K562 (cell line): ENCODE results near the gene PPP1R16B. TPM values are rescaled to one million over a fixed set of nuclear protein-coding genes. Genes with fewer than 3 reads are reported as not detected.

Experiments used
- ATAC-seq: fragments of 200-7000 bp; cut with Tn5 transposase; 3 replicates; pipeline ENCODE4 v1.9.1; 2020; ENCODE audit warnings: moderate library complexity
- BruUV-seq: library from RNA; stranded (reverse); fragments of 400-500 nt; replicated peaks from 2 replicates; lab custom pipeline; 2021; lab: Mats Ljungman, UMichigan
- CTCF ChIA-PET: fragments of 300-600 bp; formaldehyde crosslinking; extraction: SDS; loops from one replicate; lab custom pipeline; 2021; ENCODE audit warnings: low intra/inter-chr PET ratio; lab: Yijun Ruan, JAX
- POLR2A ChIA-PET: fragments of 300-600, 350-650 bp; sonication (Branson Sonifier 250); formaldehyde crosslinking; extraction: SDS; loops from one replicate; lab custom pipeline; 2021; ENCODE audit warnings: antibody characterized with exemption, inconsistent platforms; lab: Yijun Ruan, JAX
- DNase-seq, 4 experiments: peaks; one replicate each; pipeline versions ENCODE4 v3.0.0 to v3.0.0-alpha.2; 2011 to 2018; ENCODE audit warnings: low spot score in 3 of 4, mixed read lengths in 3 of 4; ENCODE audit errors: extremely low read depth in 1 of 4
- FAIRE-seq: peaks from 2 replicates; lab custom pipeline; 2011; peaks lifted over from hg19 to GRCh38; lab: Jason Lieb, UNC
- H2AFZ ChIP-seq: 2 replicates; pipeline ENCODE4 v1.6.0; 2011; ENCODE audit warnings: low read depth, low read length, control low read depth, inconsistent platforms
- H3K27ac ChIP-seq: fragments of 200-600 bp; 3 replicates; pipeline ENCODE4 v1.8.0; 2011; ENCODE audit warnings: low read depth, mild to moderate bottlenecking, control low read depth, inconsistent platforms, low read length, moderate library complexity, mixed read lengths; ENCODE audit errors: extremely low read depth
- H3K27me3 ChIP-seq, 2 experiments: fragments of 300-600 bp in 1 of 2; 2 replicates in 1 of 2; 3 replicates in 1 of 2; pipeline versions ENCODE4 v1.6.0 to v1.8.0; 2011; ENCODE audit warnings: inconsistent platforms in 2 of 2, low read length in 2 of 2, mild to moderate bottlenecking in 1 of 2, mixed read lengths in 1 of 2, moderate library complexity in 1 of 2; ENCODE audit not compliant: control insufficient read depth in 2 of 2, insufficient read depth in 2 of 2
- H3K36me3 ChIP-seq: fragments of 300-600 bp; 3 replicates; pipeline ENCODE4 v1.8.0; 2011; ENCODE audit warnings: mild to moderate bottlenecking, low read length, inconsistent platforms; ENCODE audit not compliant: control insufficient read depth, insufficient read depth
- H3K4me1 ChIP-seq, 2 experiments: fragments of 200-600 bp in 1 of 2; replicated peaks in 1 of 2; 2 replicates in 1 of 2; 3 replicates in 1 of 2; pipeline versions ENCODE4 v1.5.1 to v1.8.0; 2011; ENCODE audit warnings: inconsistent platforms in 2 of 2, low read length in 2 of 2, mild to moderate bottlenecking in 1 of 2, mixed read lengths in 1 of 2, moderate library complexity in 1 of 2; ENCODE audit not compliant: control insufficient read depth in 2 of 2, insufficient read depth in 2 of 2
- H3K4me2 ChIP-seq: 2 replicates; pipeline ENCODE4 v1.6.1; 2011; ENCODE audit warnings: low read length, control low read depth, inconsistent platforms, mixed read lengths; ENCODE audit not compliant: insufficient read depth
- H3K4me3 ChIP-seq: fragments of 200-600 bp; sonication (generic), shearing (Covaris generic); 2 replicates; pipeline ENCODE4 v1.5.1; 2016; ENCODE audit warnings: control low read depth, inconsistent platforms
- H3K79me2 ChIP-seq: fragments of 200-600 bp; 3 replicates; pipeline ENCODE4 v1.8.0; 2011; ENCODE audit warnings: low read length, inconsistent platforms; ENCODE audit not compliant: control insufficient read depth, insufficient read depth
- H3K9ac ChIP-seq, 2 experiments: 2 replicates each; pipeline versions ENCODE4 v1.6.0 to v1.6.1; 2011; ENCODE audit warnings: low read depth in 2 of 2, low read length in 2 of 2, control low read depth in 1 of 2, inconsistent platforms in 1 of 2, mild to moderate bottlenecking in 1 of 2, mixed read lengths in 1 of 2; ENCODE audit not compliant: insufficient read depth in 1 of 2
- H3K9me1 ChIP-seq: one replicate; pipeline ENCODE4 v1.6.0; 2011; ENCODE audit warnings: inconsistent platforms, mild to moderate bottlenecking, low read length, moderate library complexity; ENCODE audit not compliant: control insufficient read depth, insufficient read depth
- H3K9me3 ChIP-seq: replicated peaks from 2 replicates; pipeline ENCODE4 v1.5.1; 2011; ENCODE audit warnings: low read depth, low read length, inconsistent platforms; ENCODE audit not compliant: control insufficient read depth, insufficient read depth
- H4K20me1 ChIP-seq: replicated peaks from 2 replicates; pipeline ENCODE4 v1.6.1; 2011; ENCODE audit warnings: low read length, inconsistent platforms, mixed read lengths; ENCODE audit not compliant: control insufficient read depth, insufficient read depth
- CBFA2T3 ChIP-seq: fragments of 450-650 bp; IDR thresholded peaks from 2 replicates; pipeline ENCODE4 v1.6.1; 2017
- FOXP1 ChIP-seq: sonication (generic); formaldehyde crosslinking; IDR thresholded peaks from 2 replicates; pipeline ENCODE4 v1.8.0; 2022; ENCODE audit warnings: mild to moderate bottlenecking, missing genetic modification reagents
- MAX ChIP-seq: sonication (generic); formaldehyde crosslinking; IDR thresholded peaks from 2 replicates; pipeline ENCODE4 v1.9.0; 2022; ENCODE audit warnings: mild to moderate bottlenecking, missing genetic modification reagents
- MYBL2 ChIP-seq, 2 experiments: fragments of 450-650 bp in 1 of 2; sonication (generic) in 1 of 2; formaldehyde crosslinking in 1 of 2; IDR thresholded peaks; 2 replicates each; pipeline versions ENCODE4 v1.6.1 to v1.8.1; 2017 to 2022; ENCODE audit warnings: borderline replicate concordance in 1 of 2, inconsistent platforms in 1 of 2, low read depth in 1 of 2, mild to moderate bottlenecking in 1 of 2, missing genetic modification reagents in 1 of 2, moderate library complexity in 1 of 2
- SIN3B ChIP-seq: fragments of 450-650 bp; IDR thresholded peaks from 2 replicates; pipeline ENCODE4 v1.6.1; 2017; ENCODE audit warnings: low read depth, mild to moderate bottlenecking, moderate library complexity
- STAG1 ChIP-seq: sonication (generic); formaldehyde crosslinking; IDR thresholded peaks from 2 replicates; pipeline ENCODE4 v1.5.0; 2020; ENCODE audit warnings: missing genetic modification reagents, borderline replicate concordance
- ZC3H4 ChIP-seq: sonication (generic); formaldehyde crosslinking; IDR thresholded peaks from 2 replicates; pipeline ENCODE4 v1.9.0; 2021; ENCODE audit warnings: missing genetic modification reagents, borderline replicate concordance
- WGBS: fragments of 100-300 bp; shearing (Covaris generic); methylation state at CpG from one replicate; pipeline ENCODE4 v1.1.6; 2016; ENCODE audit warnings: low coverage, mixed read lengths; ENCODE audit not compliant: insufficient coverage; ENCODE audit errors: missing lambda C conversion rate; 5-methylcytosine and 5-hydroxymethylcytosine counted together
- in situ Hi-C: fragments of 300-500 bp; cut with MboI; formaldehyde crosslinking; loops from 4 replicates; pipeline ENCODE4 v1.15.0; 2018; ENCODE audit warnings: inconsistent platforms, mixed read lengths
- intact Hi-C: fragments of 100-400 bp; cut with micrococcal nuclease; formaldehyde crosslinking; loops from 2 replicates; pipeline ENCODE4 v1.14.2; 2022
- polyA plus RNA-seq, 8 experiments: library from polyadenylated mRNA; depleted of rRNA in 4 of 8; stranded (reverse) in 5 of 8; unstranded in 3 of 8; fragments of >200 nt; fragmentation: Nextera tagmentation in 2 of 8; fragmentation: Illumina TruSeq in 1 of 8; extraction: Ambion mirVana in 2 of 8; extraction: Trizol in 1 of 8; gene quantifications; 2 replicates each; pipeline versions ENCODE4 v1.2.1 to v1.2.3, GENCODE V29; 2011 to 2014; ENCODE audit warnings: inconsistent platforms in 1 of 8, missing spikeins in 1 of 8
- total RNA-seq, 7 experiments: library from RNA; depleted of rRNA in 6 of 7; stranded (reverse); fragments of >200 nt in 6 of 7; fragmentation: Illumina TruSeq in 2 of 7; extraction: Trizol in 2 of 7; gene quantifications; 2 replicates each; pipeline versions ENCODE4 v1.2.1 to v1.2.3, GENCODE V29; 2011 to 2021; ENCODE audit warnings: low replicate concordance in 1 of 7

Gene PPP1R16B
- total and polyA plus RNA-seq, 9 of the 15 experiments (the other 6 are each of a cell fraction or from before 2014, with no cell fraction given): 1.5 to 11.5 (median 6.8) TPM

- ChIA-PET POLR2A (no interaction called here), CTCF (no interaction called here)
- H3K4me2 ChIP-seq: no peak overlapping the region
- no peaks in the 10 kb centered on the region for H3K36me3 ChIP-seq
- peaks cover 5 to 15% of the 10 kb centered on the region in 2 experiments; a peak in 4 of 5 replicates for H3K27me3 ChIP-seq
- WGBS: 37% methylated on average over 14 of the region's 15 CpGs
- H3K4me3 ChIP-seq: no peak overlapping the region
- H4K20me1 ChIP-seq: peaks cover 24% of the 10 kb centered on the region
- no peak overlapping the region for H2AFZ ChIP-seq
- H3K4me1 ChIP-seq: peaks cover 10 to 17% of the 10 kb centered on the region in 2 experiments; a peak in 3 of 5 replicates
- TF ChIP-seq ZC3H4 (no peak), MAX (CRISPR knock-in tag) (no peak), FOXP1 (no peak)
- no peak for FAIRE-seq
- H3K9me3 ChIP-seq: no peaks in the 10 kb centered on the region
- H3K79me2 ChIP-seq: no peaks in the 10 kb centered on the region
- intact Hi-C loops: no loop called here
- no peak overlapping the region for H3K27ac ChIP-seq
- ATAC-seq: no peak
- H3K9ac ChIP-seq: no peak overlapping the region
- in situ Hi-C loops: no loop called here
- H3K9me1 ChIP-seq: no peaks in the 10 kb centered on the region
- no TSS peak for BruUV-seq
- DNase-seq: no peak
Measured at GRCh38 chr20:38872491-38873049, 67.1 kb downstream of the PPP1R16B start.

GRCh38 chr20:38873050-38873581 is 67.6 kb downstream of the PPP1R16B start:
- Histone ChIP-seq H3K36me3 (no peaks in the 10 kb centered on the region), H3K4me1 (peaks cover 10 to 17% of the 10 kb centered on the region in 2 experiments; a peak in 3 of 5 replicates), H2AFZ (no peak overlapping the region), H4K20me1 (peaks cover 24% of the 10 kb centered on the region), H3K9me3 (no peaks in the 10 kb centered on the region), H3K4me2 (no peak overlapping the region), H3K9ac (no peak overlapping the region), H3K9me1 (no peaks in the 10 kb centered on the region), H3K27me3 (peaks cover 5 to 15% of the 10 kb centered on the region in 2 experiments), H3K27ac (no peak overlapping the region), H3K4me3 (no peak overlapping the region), H3K79me2 (no peaks in the 10 kb centered on the region)
- TF ChIP-seq SIN3B (no peak), STAG1 (CRISPR knock-in tag) (no peak), MYBL2 (IDR thresholded peaks at IDR 0.05; ENCODE audit: low read depth) (no peak), MYBL2 (CRISPR knock-in tag; IDR thresholded peaks at IDR 0.05; ENCODE audit: borderline replicate concordance) (no peak), CBFA2T3 (no peak)
- intact Hi-C loops: no loop called here
- in situ Hi-C loops: no loop called here
- WGBS: 29% methylated on average over 11 of the region's 12 CpGs
- ChIA-PET CTCF (no interaction called here), POLR2A (no interaction called here)
- FAIRE-seq (no peak), ATAC-seq (no peak), DNase-seq (no peak)
- BruUV-seq: no TSS peak
